Brain microvascular endothelial cell (primary cell): ENCODE measurements around the gene RORC.

Experiments
- DNase-seq: peaks from one replicate; pipeline ENCODE4 v3.0.0-alpha.2; 2020
- H3K27ac ChIP-seq: fragments of 250-450 bp; sonication (Bioruptor Pico); 2 replicates; pipeline ENCODE4 v1.5.1; 2020; ENCODE audit warnings: mild to moderate bottlenecking, moderate library complexity
- H3K27me3 ChIP-seq: fragments of 250-450 bp; sonication (Bioruptor Pico); replicated peaks from 2 replicates; pipeline ENCODE4 v1.5.1; 2020; ENCODE audit warnings: mild to moderate bottlenecking
- H3K36me3 ChIP-seq: fragments of 250-450 bp; sonication (Bioruptor Pico); replicated peaks from 2 replicates; pipeline ENCODE4 v1.5.1; 2020; ENCODE audit warnings: mild to moderate bottlenecking
- H3K4me3 ChIP-seq: 2 replicates; pipeline ENCODE4 v1.5.1; 2011; ENCODE audit warnings: low read depth, mild to moderate bottlenecking, control low read depth, low read length, moderate library complexity
- CTCF ChIP-seq: IDR thresholded peaks from 2 replicates; pipeline ENCODE4 v1.5.1; 2011; ENCODE audit warnings: low read depth, mild to moderate bottlenecking, moderate library complexity, low read length, control low read depth, inconsistent platforms; ENCODE audit errors: missing control alignments
- in situ Hi-C: cut with HindIII; loops from 2 replicates; pipeline ENCODE4 v1.10.0; 2017; ENCODE audit warnings: low sequenced_read_pairs, low pct_ligation_motif_present

RORC gene

GRCh38 chr1:151825204-151825603, 6.4 kb downstream of the RORC start:
- H3K27me3 ChIP-seq = peaks cover 6% of the 10 kb centered on the region
- no peak overlapping the region for H3K27ac ChIP-seq
- H3K36me3 ChIP-seq = no peaks in the 10 kb centered on the region
- in situ Hi-C loops = no loop called here
- no peak overlapping the region for H3K4me3 ChIP-seq
- TF ChIP-seq CTCF = no peak
- DNase-seq = no peak

GRCh38 chr1:151823175-151823574, 8.4 kb downstream of the RORC start:
- no peak overlapping the region for H3K27ac ChIP-seq
- H3K4me3 ChIP-seq = no peak overlapping the region
- TF ChIP-seq CTCF = no peak
- in situ Hi-C loops = no loop called here
- peaks cover 6% of the 10 kb centered on the region for H3K27me3 ChIP-seq
- no peaks in the 10 kb centered on the region for H3K36me3 ChIP-seq
- no peak for DNase-seq

GRCh38 chr1:151822404-151822803, 9.2 kb downstream of the RORC start:
- no peak for TF ChIP-seq CTCF
- H3K27ac ChIP-seq = no peak overlapping the region
- no peaks in the 10 kb centered on the region for H3K36me3 ChIP-seq
- no peak for DNase-seq
- no peak overlapping the region for H3K4me3 ChIP-seq
- in situ Hi-C loops = no loop called here
- peaks cover 6% of the 10 kb centered on the region for H3K27me3 ChIP-seq

GRCh38 chr1:151820940-151821339, 10.7 kb downstream of the RORC start:
- Histone ChIP-seq H3K27ac (no peak overlapping the region), H3K27me3 (peaks cover 6% of the 10 kb centered on the region), H3K36me3 (no peaks in the 10 kb centered on the region), H3K4me3 (no peak overlapping the region)
- no peak for TF ChIP-seq CTCF
- no peak for DNase-seq
- in situ Hi-C loops = no loop called here

- peaks cover 6% of the 10 kb centered on the region for H3K27me3 ChIP-seq
- in situ Hi-C loops = no loop called here
- H3K27ac ChIP-seq = no peak overlapping the region
- TF ChIP-seq CTCF = no peak
- DNase-seq = no peak
- H3K36me3 ChIP-seq = no peaks in the 10 kb centered on the region
- no peak overlapping the region for H3K4me3 ChIP-seq
Measured at GRCh38 chr1:151819976-151820623, 11.5 kb downstream of the RORC start.

GRCh38 chr1:151819227-151819835, 12.3 kb downstream of the RORC start:
- Histone ChIP-seq H3K27ac (no peak overlapping the region), H3K27me3 (peaks cover 6% of the 10 kb centered on the region), H3K4me3 (no peak overlapping the region), H3K36me3 (no peaks in the 10 kb centered on the region)
- no peak for TF ChIP-seq CTCF
- no peak for DNase-seq
- in situ Hi-C loops = no loop called here
